Mesenchymal stem cell (in vitro differentiated cells and primary cell): Measurements from ENCODE around the gene NPAS2.

Experiments
- DNase-seq: peaks from one replicate; pipeline ENCODE4 v3.0.0-alpha.2; 2013
- H2AFZ ChIP-seq: one replicate; pipeline ENCODE4 v1.6.1; 2013; ENCODE audit warnings: low read depth, mild to moderate bottlenecking, control low read depth, inconsistent platforms, low read length, moderate library complexity
- H2AK5ac ChIP-seq: 2 replicates; pipeline ENCODE4 v1.6.1; 2013; ENCODE audit warnings: low read length, moderate library complexity, mild to moderate bottlenecking, inconsistent platforms; ENCODE audit not compliant: severe bottlenecking
- H2BK120ac ChIP-seq: one replicate; pipeline ENCODE4 v1.6.1; 2013; ENCODE audit warnings: low read depth, mild to moderate bottlenecking, inconsistent platforms, low read length, moderate library complexity
- H2BK12ac ChIP-seq, 2 experiments: one replicate each; pipeline ENCODE4 v1.6.1; 2013; ENCODE audit warnings: inconsistent platforms in 2 of 2, low read length in 2 of 2, mild to moderate bottlenecking in 2 of 2, moderate library complexity in 2 of 2, control low read depth in 1 of 2
- H2BK15ac ChIP-seq: one replicate; pipeline ENCODE4 v1.6.1; 2013; ENCODE audit warnings: mild to moderate bottlenecking, low read depth, inconsistent platforms; ENCODE audit not compliant: poor library complexity, severe bottlenecking
- H2BK5ac ChIP-seq: 2 replicates; pipeline ENCODE4 v1.6.1; 2013; ENCODE audit warnings: low read depth, mild to moderate bottlenecking, low read length, control low read depth, inconsistent platforms; ENCODE audit not compliant: poor library complexity, severe bottlenecking
- H3K14ac ChIP-seq, 2 experiments: one replicate each; pipeline ENCODE4 v1.6.1; 2013; ENCODE audit warnings: inconsistent platforms in 2 of 2, low read length in 2 of 2, control low read depth in 1 of 2, mild to moderate bottlenecking in 1 of 2, moderate library complexity in 1 of 2
- H3K18ac ChIP-seq, 2 experiments: one replicate each; pipeline ENCODE4 v1.6.1; 2013; ENCODE audit warnings: inconsistent platforms in 2 of 2, low read length in 2 of 2, control low read depth in 1 of 2, low read depth in 1 of 2, mild to moderate bottlenecking in 1 of 2
- H3K23ac ChIP-seq, 2 experiments: one replicate each; pipeline ENCODE4 v1.6.1; 2013; ENCODE audit warnings: inconsistent platforms in 2 of 2, low read length in 2 of 2, mild to moderate bottlenecking in 2 of 2, moderate library complexity in 2 of 2, control low read depth in 1 of 2
- H3K27ac ChIP-seq: 2 replicates; pipeline ENCODE4 v1.5.1; 2013; ENCODE audit warnings: mild to moderate bottlenecking, moderate library complexity, low read length, control low read depth, inconsistent platforms; ENCODE audit not compliant: poor library complexity, severe bottlenecking
- H3K27me3 ChIP-seq, 2 experiments: 2 replicates each; pipeline versions ENCODE4 v1.6.1 to v1.7.0; 2013; ENCODE audit warnings: low read length in 2 of 2, mild to moderate bottlenecking in 2 of 2, moderate library complexity in 2 of 2, control low read depth in 1 of 2, inconsistent platforms in 1 of 2; ENCODE audit not compliant: control insufficient read depth in 1 of 2, insufficient read depth in 1 of 2
- H3K36me3 ChIP-seq, 2 experiments: 2 replicates each; pipeline versions ENCODE4 v1.6.1 to v1.7.0; 2013; ENCODE audit warnings: low read length in 2 of 2, control low read depth in 1 of 2, inconsistent platforms in 1 of 2, low read depth in 1 of 2, mild to moderate bottlenecking in 1 of 2; ENCODE audit not compliant: insufficient read depth in 2 of 2, control insufficient read depth in 1 of 2
- H3K4ac ChIP-seq, 2 experiments: one replicate each; pipeline ENCODE4 v1.6.1; 2013; ENCODE audit warnings: inconsistent platforms in 2 of 2, low read length in 2 of 2, mild to moderate bottlenecking in 2 of 2, moderate library complexity in 2 of 2, control low read depth in 1 of 2, low read depth in 1 of 2
- H3K4me1 ChIP-seq: 2 replicates; pipeline ENCODE4 v1.6.1; 2013; ENCODE audit warnings: low read depth, low read length, control low read depth; ENCODE audit not compliant: control insufficient read depth, insufficient read depth
- H3K4me2 ChIP-seq: 2 replicates; pipeline ENCODE4 v1.6.1; 2013; ENCODE audit warnings: low read length, mild to moderate bottlenecking, inconsistent platforms; ENCODE audit not compliant: poor library complexity, severe bottlenecking
- H3K4me3 ChIP-seq, 2 experiments: 2 replicates each; pipeline versions ENCODE4 v1.5.1 to v1.7.0; 2013; ENCODE audit warnings: low read length in 2 of 2, mild to moderate bottlenecking in 2 of 2, control low read depth in 1 of 2, low read depth in 1 of 2; ENCODE audit not compliant: insufficient read depth in 1 of 2
- H3K79me1 ChIP-seq: replicated peaks from 2 replicates; pipeline ENCODE4 v1.6.1; 2013; ENCODE audit warnings: mild to moderate bottlenecking, control low read depth, low read length, inconsistent platforms; ENCODE audit not compliant: poor library complexity, severe bottlenecking
- H3K9ac ChIP-seq: 2 replicates; pipeline ENCODE4 v1.7.0; 2013; ENCODE audit warnings: mild to moderate bottlenecking, low read length, moderate library complexity
- H3K9me3 ChIP-seq: 2 replicates; pipeline ENCODE4 v1.7.0; 2013; ENCODE audit warnings: mild to moderate bottlenecking, low read length; ENCODE audit not compliant: control insufficient read depth
- H4K8ac ChIP-seq: one replicate; pipeline ENCODE4 v1.6.1; 2013; ENCODE audit warnings: inconsistent platforms, mild to moderate bottlenecking, low read length, moderate library complexity
- H4K91ac ChIP-seq: one replicate; pipeline ENCODE4 v1.6.1; 2013; ENCODE audit warnings: mild to moderate bottlenecking, low read length, inconsistent platforms
- WGBS: methylation state at CpG from one replicate; pipeline ENCODE4 v1.1.7; 2013; ENCODE audit warnings: mixed read lengths; 5-methylcytosine and 5-hydroxymethylcytosine counted together

NPAS2 gene

DNA sequence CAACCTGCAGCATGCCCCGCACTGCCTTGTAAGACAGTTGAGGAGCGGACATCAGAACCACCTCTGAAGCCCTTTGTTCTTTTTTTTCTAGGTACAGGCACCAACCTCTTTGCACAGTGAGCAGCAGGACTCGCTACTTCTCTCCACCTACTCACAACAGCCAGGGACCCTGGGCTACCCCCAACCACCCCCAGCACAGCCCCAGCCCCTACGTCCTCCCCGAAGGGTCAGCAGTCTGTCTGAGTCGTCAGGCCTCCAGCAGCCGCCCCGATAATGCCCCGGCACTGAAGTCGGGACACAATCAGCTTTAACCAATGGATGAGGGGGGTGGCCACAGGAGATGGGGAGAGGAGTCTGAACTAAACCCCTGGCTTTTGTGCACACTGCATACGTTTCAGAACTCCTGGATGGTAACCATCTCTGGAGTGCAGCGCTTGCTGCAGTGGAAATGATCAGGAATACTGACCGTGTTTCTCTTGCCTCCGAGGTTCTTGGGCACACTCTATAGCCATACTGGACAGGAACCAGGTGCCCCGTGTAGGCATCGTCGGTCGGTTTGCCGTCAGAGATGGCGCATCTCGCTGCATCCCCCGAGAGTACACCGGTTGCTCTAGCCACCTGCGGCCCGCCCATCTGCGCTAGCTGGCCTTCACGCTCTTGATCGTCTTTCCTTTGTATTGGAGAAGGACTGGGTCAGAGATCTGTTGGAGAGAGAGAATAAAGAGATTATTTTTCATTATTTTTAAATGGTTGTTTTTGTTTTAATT lies 175.6 kb downstream of the NPAS2 start:
- no peak overlapping the region for H2AFZ ChIP-seq
- H3K4ac ChIP-seq = no peak overlapping the region
- no peak overlapping the region for H3K23ac ChIP-seq
- WGBS = 92% methylated on average over 28 of the region's 28 CpGs
- DNase-seq = no peak
- H4K8ac ChIP-seq = no peak overlapping the region
- no peaks in the 10 kb centered on the region for H3K79me1 ChIP-seq
- no peak overlapping the region for H3K9ac ChIP-seq
- H3K14ac ChIP-seq = no peak overlapping the region
- no peak overlapping the region for H2BK15ac ChIP-seq
- peaks cover 0 to 27% of the 10 kb centered on the region in 2 experiments for H3K36me3 ChIP-seq
- H3K4me1 ChIP-seq = no peaks in the 10 kb centered on the region
- no peak overlapping the region for H2AK5ac ChIP-seq
- no peak overlapping the region for H4K91ac ChIP-seq
- no peak overlapping the region for H3K4me2 ChIP-seq
- no peaks in the 10 kb centered on the region for H3K9me3 ChIP-seq
- no peak overlapping the region for H2BK12ac ChIP-seq
- no peak overlapping the region for H2BK5ac ChIP-seq
- no peak overlapping the region for H3K27ac ChIP-seq
- no peak overlapping the region for H3K4me3 ChIP-seq
- no peak overlapping the region for H3K18ac ChIP-seq
- H3K27me3 ChIP-seq = peaks cover 0 to 5% of the 10 kb centered on the region in 2 experiments
- H2BK120ac ChIP-seq = no peak overlapping the region

- no peak overlapping the region for H2AFZ ChIP-seq
- WGBS = 96% methylated on average over 4 of the region's 5 CpGs
These were observed 177.7 kb downstream of the NPAS2 start for GRCh38 chr2:100997509-100998234.

GRCh38 chr2:100998235-100998573 lies 178.3 kb downstream of the NPAS2 start:
- Histone ChIP-seq H3K4me2 (no peak overlapping the region), H4K8ac (no peak overlapping the region), H3K4ac (no peak overlapping the region), H2BK5ac (no peak overlapping the region), H3K23ac (no peak overlapping the region), H2AFZ (no peak overlapping the region), H2AK5ac (no peak overlapping the region), H4K91ac (no peak overlapping the region), H3K18ac (no peak overlapping the region), H3K79me1 (peaks cover 2% of the 10 kb centered on the region), H3K14ac (no peak overlapping the region), H3K27ac (no peak overlapping the region), H2BK12ac (no peak overlapping the region), H3K27me3 (no peaks in the 10 kb centered on the region), H2BK120ac (no peak overlapping the region), H2BK15ac (no peak overlapping the region), H3K36me3 (peaks cover 0 to 18% of the 10 kb centered on the region in 2 experiments), H3K9ac (peak overlapping the region; percentile 9), H3K9me3 (no peaks in the 10 kb centered on the region), H3K4me3 (no peak overlapping the region), H3K4me1 (peaks cover 5% of the 10 kb centered on the region)
- no peak for DNase-seq
- WGBS = 100% methylated on average over 5 of the region's 6 CpGs

More at GRCh38 chr2:100997509-100998234, 177.7 kb downstream of the NPAS2 start:
- Histone ChIP-seq H3K4me2 (no peak overlapping the region), H3K9me3 (no peaks in the 10 kb centered on the region), H3K27me3 (no peaks in the 10 kb centered on the region), H4K91ac (no peak overlapping the region), H3K4me3 (no peak overlapping the region), H2BK15ac (no peak overlapping the region), H3K23ac (no peak overlapping the region), H2AK5ac (no peak overlapping the region), H3K79me1 (peaks cover 2% of the 10 kb centered on the region), H3K27ac (no peak overlapping the region), H3K4ac (no peak overlapping the region), H3K36me3 (peaks cover 0 to 17% of the 10 kb centered on the region in 2 experiments), H2BK5ac (no peak overlapping the region), H3K18ac (no peak overlapping the region), H3K14ac (no peak overlapping the region), H4K8ac (peak overlapping the region; percentile 14), H3K4me1 (peaks cover 5% of the 10 kb centered on the region), H3K9ac (no peak overlapping the region), H2BK12ac (no peak overlapping the region), H2BK120ac (no peak overlapping the region)
- no peak for DNase-seq

DNA sequence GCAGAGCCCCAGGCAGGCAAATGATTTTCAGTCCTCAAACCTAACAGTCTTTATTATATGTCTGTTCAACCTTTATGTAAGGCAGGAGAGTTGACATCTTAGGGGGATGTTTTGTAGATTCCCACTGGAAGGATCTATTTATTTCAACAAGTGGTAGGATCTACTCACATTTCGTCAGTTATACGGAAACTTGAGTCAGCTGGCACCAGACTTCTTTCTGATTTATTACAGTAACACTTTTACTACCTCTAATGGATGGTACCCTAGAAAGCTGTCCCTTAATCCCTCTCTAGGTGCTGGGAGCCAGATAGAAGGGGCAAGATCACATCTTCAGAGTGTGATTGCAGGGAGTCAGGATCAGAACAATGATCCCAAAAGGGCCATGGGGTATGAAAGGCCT lies 180.1 kb downstream of the NPAS2 start:
- WGBS = no CpG with 5 or more reads among the region's 2 CpGs
- no peak overlapping the region for H3K27ac ChIP-seq
- no peak overlapping the region for H3K18ac ChIP-seq

More for the DNA sequence above, 180.1 kb downstream of the NPAS2 start:
- Histone ChIP-seq H3K14ac (no peak overlapping the region), H3K4me2 (no peak overlapping the region), H2BK15ac (no peak overlapping the region), H3K27me3 (no peaks in the 10 kb centered on the region), H4K8ac (no peak overlapping the region), H2BK120ac (no peak overlapping the region), H3K4me1 (peaks cover 12% of the 10 kb centered on the region), H2AFZ (no peak overlapping the region), H3K23ac (no peak overlapping the region), H3K36me3 (peaks cover 8 to 26% of the 10 kb centered on the region in 2 experiments), H2BK12ac (no peak overlapping the region), H3K9me3 (no peaks in the 10 kb centered on the region), H3K9ac (no peak overlapping the region), H3K4me3 (no peak overlapping the region), H2BK5ac (no peak overlapping the region), H3K4ac (no peak overlapping the region), H3K79me1 (peaks cover 2% of the 10 kb centered on the region), H2AK5ac (no peak overlapping the region), H4K91ac (no peak overlapping the region)
- no peak for DNase-seq
